DND-41 (cell line): ENCODE results near the gene NTRK1.

Experiments used
- CTCF ChIP-seq: IDR thresholded peaks from 2 replicates; pipeline ENCODE4 v1.5.1; 2012; ENCODE audit warnings: borderline replicate concordance, low read length, moderate library complexity, mild to moderate bottlenecking; ENCODE audit not compliant: poor library complexity, severe bottlenecking; ENCODE audit errors: extremely low read depth
- EZH2 ChIP-seq: IDR thresholded peaks from 3 replicates; pipeline ENCODE4 v1.6.1; 2012; ENCODE audit warnings: borderline replicate concordance, low read depth, mild to moderate bottlenecking, moderate library complexity, low read length, inconsistent platforms; ENCODE audit not compliant: severe bottlenecking

GRCh38 chr1:156853761-156854160, 6.9 kb upstream of the NTRK1 start:
- TF ChIP-seq CTCF (no peak), EZH2 (no peak)
